CD4-positive, CD25-positive, alpha-beta regulatory T cell (primary cell): Measurements from ENCODE around the gene IFT88. TPM values are rescaled to one million over a fixed set of nuclear protein-coding genes. Genes with fewer than 3 reads are reported as not detected.
A peak's percentile ranks its signal among the peaks of the same experiment; 100 is the strongest.

Experiments
- ATAC-seq, 2 donors: fragments of 150-1000 bp; cut with Tn5 transposase; one replicate each; pipeline ENCODE4 v1.10.0; 2021; ENCODE audit warnings: low read depth in 2 of 2, moderate number of reproducible peaks in 2 of 2, moderate library complexity in 1 of 2
- DNase-seq, 3 donors: peaks; one replicate each; pipeline versions ENCODE4 v3.0.0 to v3.0.0-alpha.2; 2012 to 2022; ENCODE audit warnings: mixed read lengths in 1 of 3
- H3K27ac ChIP-seq: one replicate; pipeline ENCODE4 v1.7.0; 2013; ENCODE audit warnings: mild to moderate bottlenecking, low read length; ENCODE audit not compliant: insufficient read depth, poor library complexity, severe bottlenecking
- H3K27me3 ChIP-seq: one replicate; pipeline ENCODE4 v1.7.0; 2013; ENCODE audit warnings: low read length; ENCODE audit not compliant: control insufficient read depth, insufficient read depth
- H3K36me3 ChIP-seq: one replicate; pipeline ENCODE4 v1.7.0; 2013; ENCODE audit warnings: mild to moderate bottlenecking, low read length, moderate library complexity; ENCODE audit not compliant: control insufficient read depth, insufficient read depth
- H3K4me1 ChIP-seq: 2 replicates; pipeline ENCODE4 v1.7.0; 2013; ENCODE audit warnings: mild to moderate bottlenecking, low read length; ENCODE audit not compliant: insufficient read depth, control insufficient read depth, poor library complexity, severe bottlenecking
- H3K4me3 ChIP-seq: one replicate; pipeline ENCODE4 v1.7.0; 2013; ENCODE audit warnings: low read depth, mild to moderate bottlenecking, low read length, moderate library complexity
- H3K9me3 ChIP-seq, 2 experiments: 1 replicate in 1 of 2; 2 replicates in 1 of 2; pipeline ENCODE4 v1.7.0; 2013; ENCODE audit warnings: low read length in 2 of 2, mild to moderate bottlenecking in 1 of 2, moderate library complexity in 1 of 2; ENCODE audit not compliant: control insufficient read depth in 2 of 2
- H3K27ac Mint-ChIP-seq, 3 donors: one replicate each; pipeline ENCODE4 v1.8.0; 2020 to 2022; ENCODE audit warnings: mild to moderate bottlenecking in 3 of 3, mixed read lengths in 3 of 3, moderate library complexity in 2 of 3
- H3K27me3 Mint-ChIP-seq: one replicate; pipeline ENCODE4 v1.8.0; 2022; ENCODE audit warnings: mild to moderate bottlenecking, mixed read lengths
- H3K36me3 Mint-ChIP-seq: one replicate; pipeline ENCODE4 v1.8.0; 2020; ENCODE audit warnings: mixed read lengths
- H3K4me1 Mint-ChIP-seq, 4 donors: one replicate each; pipeline ENCODE4 v1.8.0; 2020 to 2022; ENCODE audit warnings: mixed read lengths in 4 of 4, mild to moderate bottlenecking in 1 of 4
- H3K4me3 Mint-ChIP-seq, 4 donors: one replicate each; pipeline ENCODE4 v1.8.0; 2020 to 2022; ENCODE audit warnings: mild to moderate bottlenecking in 4 of 4, mixed read lengths in 4 of 4, moderate library complexity in 3 of 4
- H3K9me3 Mint-ChIP-seq, 7 donors: one replicate each; pipeline ENCODE4 v1.8.0; 2020 to 2022; ENCODE audit warnings: mixed read lengths in 7 of 7, mild to moderate bottlenecking in 3 of 7, moderate library complexity in 2 of 7
- polyA plus RNA-seq, 4 donors: library from polyadenylated mRNA; unstranded; fragments of 300-500 nt; fragmentation: Illumina TruSeq; gene quantifications; one replicate each; pipeline ENCODE4 v1.2.3, GENCODE V29; 2021
- total RNA-seq: library from RNA; stranded (reverse); gene quantifications from one replicate; pipeline ENCODE4 v1.2.3, GENCODE V29; 2022

IFT88 gene
- total and polyA plus RNA-seq, 5 donors from 2014 or later, result 3.7 to 8.0 (median 5.9) TPM

GRCh38 chr13:20719783-20720182, 152.8 kb downstream of the IFT88 start:
- Histone ChIP-seq H3K4me3 (no peak overlapping the region), H3K36me3 (no peaks in the 10 kb centered on the region), H3K27ac (no peak overlapping the region), H3K27me3 (no peaks in the 10 kb centered on the region), H3K9me3 (no peaks in the 10 kb centered on the region), H3K4me1 (peaks cover 10% of the 10 kb centered on the region)
- no peak overlapping the region for H3K27ac Mint-ChIP-seq
- DNase-seq, result no peak
- no peak for ATAC-seq
- peaks cover 0 to 10% (median 0%) of the 10 kb centered on the region in 4 donors for H3K4me1 Mint-ChIP-seq
- H3K4me3 Mint-ChIP-seq, result no peak overlapping the region
- peaks cover 12% of the 10 kb centered on the region for H3K27me3 Mint-ChIP-seq
- no peaks in the 10 kb centered on the region for H3K36me3 Mint-ChIP-seq
- peaks cover 0 to 1% (median 0%) of the 10 kb centered on the region in 7 donors for H3K9me3 Mint-ChIP-seq

- no peak overlapping the region for H3K27ac Mint-ChIP-seq
- no peak overlapping the region for H3K27ac ChIP-seq
- ATAC-seq, result no peak
- peaks cover 12% of the 10 kb centered on the region for H3K27me3 Mint-ChIP-seq
- H3K4me3 Mint-ChIP-seq, result no peak overlapping the region
- peaks cover 0 to 1% (median 0%) of the 10 kb centered on the region in 7 donors for H3K9me3 Mint-ChIP-seq
- H3K36me3 Mint-ChIP-seq, result no peaks in the 10 kb centered on the region
- H3K4me1 ChIP-seq, result peaks cover 10% of the 10 kb centered on the region
- H3K36me3 ChIP-seq, result no peaks in the 10 kb centered on the region
- no peaks in the 10 kb centered on the region for H3K27me3 ChIP-seq
- H3K4me1 Mint-ChIP-seq, result peaks cover 0 to 10% (median 0%) of the 10 kb centered on the region in 4 donors
- no peaks in the 10 kb centered on the region for H3K9me3 ChIP-seq
- H3K4me3 ChIP-seq, result no peak overlapping the region
- no peak for DNase-seq
Observed at GRCh38 chr13:20720499-20720898, 153.5 kb downstream of the IFT88 start.

GRCh38 chr13:20721058-20721453, 154.1 kb downstream of the IFT88 start:
- H3K4me3 Mint-ChIP-seq, result no peak overlapping the region
- H3K36me3 ChIP-seq, result no peaks in the 10 kb centered on the region

GRCh38 chr13:20721454-20722357, 154.7 kb downstream of the IFT88 start:
- Mint-ChIP-seq H3K27me3 (peaks cover 12% of the 10 kb centered on the region), H3K36me3 (no peaks in the 10 kb centered on the region), H3K4me1 (peaks cover 0 to 10% (median under 1%) of the 10 kb centered on the region in 4 donors), H3K4me3 (peak overlapping the region in 1 of 4 donors; percentile 19), H3K9me3 (peaks cover 0 to 1% (median 0%) of the 10 kb centered on the region in 7 donors), H3K27ac (no peak overlapping the region)
- Histone ChIP-seq H3K27me3 (no peaks in the 10 kb centered on the region), H3K4me1 (peaks cover 10% of the 10 kb centered on the region), H3K4me3 (no peak overlapping the region), H3K9me3 (no peaks in the 10 kb centered on the region), H3K36me3 (no peaks in the 10 kb centered on the region), H3K27ac (no peak overlapping the region)
- DNase-seq, result no peak
- peak in 1 of 2 donors; percentile 50 for ATAC-seq

More at GRCh38 chr13:20721058-20721453, 154.1 kb downstream of the IFT88 start:
- Mint-ChIP-seq H3K4me1 (peaks cover 0 to 10% (median 0%) of the 10 kb centered on the region in 4 donors), H3K27ac (no peak overlapping the region), H3K27me3 (peaks cover 12% of the 10 kb centered on the region), H3K9me3 (peaks cover 0 to 1% (median 0%) of the 10 kb centered on the region in 7 donors), H3K36me3 (no peaks in the 10 kb centered on the region)
- ATAC-seq (no peak), DNase-seq (no peak)
- no peak overlapping the region for H3K27ac ChIP-seq
- H3K4me3 ChIP-seq, result no peak overlapping the region
- H3K9me3 ChIP-seq, result no peaks in the 10 kb centered on the region
- H3K4me1 ChIP-seq, result peaks cover 10% of the 10 kb centered on the region
- no peaks in the 10 kb centered on the region for H3K27me3 ChIP-seq

- H3K27ac ChIP-seq, result no peak overlapping the region
- H3K9me3 ChIP-seq, result no peaks in the 10 kb centered on the region
- Mint-ChIP-seq H3K9me3 (no peaks in the 10 kb centered on the region), H3K4me1 (peaks cover 0 to 2% (median 0%) of the 10 kb centered on the region in 4 donors), H3K27ac (no peak overlapping the region), H3K27me3 (peaks cover 1% of the 10 kb centered on the region), H3K36me3 (peaks cover 31% of the 10 kb centered on the region), H3K4me3 (no peak overlapping the region)
- no peak overlapping the region for H3K4me3 ChIP-seq
- no peaks in the 10 kb centered on the region for H3K4me1 ChIP-seq
- ATAC-seq, result no peak
- H3K27me3 ChIP-seq, result no peaks in the 10 kb centered on the region
- no peak for DNase-seq
- H3K36me3 ChIP-seq, result no peaks in the 10 kb centered on the region
Observed at GRCh38 chr13:20727856-20728255, 160.9 kb downstream of the IFT88 start.

GRCh38 chr13:20728579-20729311, 161.8 kb downstream of the IFT88 start:
- Mint-ChIP-seq H3K9me3 (no peaks in the 10 kb centered on the region), H3K27ac (no peak overlapping the region), H3K36me3 (peaks cover 31% of the 10 kb centered on the region), H3K4me1 (peaks cover 0 to 2% (median 0%) of the 10 kb centered on the region in 4 donors), H3K4me3 (no peak overlapping the region), H3K27me3 (no peaks in the 10 kb centered on the region)
- Histone ChIP-seq H3K27ac (no peak overlapping the region), H3K9me3 (no peaks in the 10 kb centered on the region), H3K36me3 (no peaks in the 10 kb centered on the region), H3K27me3 (no peaks in the 10 kb centered on the region), H3K4me3 (no peak overlapping the region), H3K4me1 (no peaks in the 10 kb centered on the region)
- DNase-seq (no peak), ATAC-seq (no peak)

- Histone ChIP-seq H3K9me3 (no peaks in the 10 kb centered on the region), H3K27me3 (no peaks in the 10 kb centered on the region), H3K4me3 (no peak overlapping the region), H3K27ac (no peak overlapping the region), H3K36me3 (no peaks in the 10 kb centered on the region), H3K4me1 (no peaks in the 10 kb centered on the region)
- no peaks in the 10 kb centered on the region for H3K9me3 Mint-ChIP-seq
- H3K36me3 Mint-ChIP-seq, result peaks cover 38% of the 10 kb centered on the region
- ATAC-seq (no peak), DNase-seq (no peak)
- no peak overlapping the region for H3K27ac Mint-ChIP-seq
- H3K27me3 Mint-ChIP-seq, result no peaks in the 10 kb centered on the region
- H3K4me3 Mint-ChIP-seq, result no peak overlapping the region
- peaks cover 0 to 2% (median 0%) of the 10 kb centered on the region in 4 donors for H3K4me1 Mint-ChIP-seq
Observed at GRCh38 chr13:20729633-20730585, 163.0 kb downstream of the IFT88 start.
